ENCODE data around the gene TAX1BP1.
A peak's percentile ranks its signal among the peaks of the same experiment; 100 is the strongest.
"Not testable (repeated sequence)": the region's sequence is repeated elsewhere in the genome, so short reads cannot be mapped to it uniquely, and the experiment has no call there.

TAX1BP1 gene

DNA sequence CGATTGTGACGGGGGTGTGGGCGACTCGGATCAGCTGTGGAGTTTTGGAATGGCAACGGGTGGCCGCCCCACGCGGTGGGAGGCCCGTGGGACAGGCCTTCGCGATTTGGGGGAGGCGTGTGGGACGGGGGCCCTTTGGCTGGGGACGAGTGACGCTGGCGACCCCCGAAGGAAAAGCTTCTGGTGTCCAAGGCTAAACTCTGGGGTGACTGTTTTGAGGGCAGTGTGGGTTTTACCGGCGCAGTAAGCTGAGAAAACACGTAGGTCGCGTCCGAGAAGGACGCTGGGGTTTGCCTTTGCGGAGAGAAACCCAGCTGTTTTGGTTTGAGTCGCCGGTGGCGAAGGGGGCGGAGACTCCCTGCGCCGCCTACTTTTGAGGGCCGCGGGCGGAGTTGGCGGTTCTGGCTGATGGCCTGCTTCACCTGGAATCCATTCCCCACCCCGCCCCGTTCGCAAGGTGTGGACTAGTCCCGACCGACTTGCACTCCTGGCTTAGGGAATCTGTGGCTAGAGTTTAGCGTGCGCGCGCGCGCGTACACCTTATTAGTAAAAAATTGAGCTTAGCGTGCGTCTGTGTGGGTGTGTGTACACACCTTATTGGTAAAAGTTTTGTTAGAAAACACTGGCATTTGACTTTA, 606 bp downstream of the TAX1BP1 start:
- peak; percentile 74 for DNase-seq

DNA sequence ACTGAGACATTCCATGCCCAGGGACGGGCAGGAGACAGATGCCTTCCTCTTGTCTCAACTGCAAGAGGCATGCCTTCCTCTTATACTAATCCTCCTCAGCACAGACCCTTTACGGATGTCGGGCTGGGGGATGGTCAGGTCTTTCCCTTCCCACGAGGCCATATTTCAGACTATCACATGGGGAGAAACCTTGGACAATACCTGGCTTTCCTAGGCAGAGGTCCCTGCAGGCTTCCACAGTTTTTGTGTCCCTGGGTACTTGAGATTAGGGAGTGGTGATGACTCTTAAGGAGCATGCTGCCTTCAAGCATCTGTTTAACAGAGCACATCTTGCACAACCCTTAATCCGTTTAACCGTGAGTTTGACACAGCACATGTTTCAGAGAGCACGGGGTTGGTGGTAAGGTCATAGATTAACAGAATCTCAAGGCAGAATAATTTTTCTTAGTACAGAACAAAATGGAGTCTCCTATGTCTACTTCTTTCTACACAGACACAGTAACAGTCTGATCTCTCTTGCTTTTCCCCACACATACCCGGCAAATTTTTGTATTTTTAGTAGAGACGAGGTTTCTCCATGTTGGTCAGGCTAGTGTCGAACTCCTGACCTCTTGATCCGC, 2.2 kb downstream of the TAX1BP1 start:
- not testable (repeated sequence) for DNase-seq

DNA sequence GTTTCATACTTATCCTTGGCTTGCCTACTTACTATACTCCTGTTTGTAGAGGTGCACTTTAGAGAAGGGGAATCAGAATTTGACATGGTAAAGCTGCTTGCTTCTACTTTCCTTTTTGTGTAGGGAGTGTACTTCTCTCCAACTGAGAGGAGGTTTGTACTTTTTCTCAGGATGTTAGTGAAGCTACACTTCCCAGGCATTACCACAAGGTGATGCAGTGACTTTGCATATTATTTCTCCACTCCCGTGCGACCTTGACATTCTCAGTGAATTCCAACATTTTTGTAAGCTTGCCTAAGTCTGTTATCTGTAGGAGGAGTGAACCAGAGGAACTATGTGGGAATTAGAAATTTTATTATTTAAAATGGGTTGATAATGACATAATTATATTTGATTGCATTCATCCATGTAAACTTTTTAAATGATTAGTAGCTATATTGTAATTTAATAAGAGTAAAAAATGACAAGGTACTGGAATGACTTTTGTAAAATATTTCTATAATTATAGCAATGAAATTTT, 5.2 kb downstream of the TAX1BP1 start:
- DNase-seq: peak; percentile 32

- no peak for DNase-seq
Measured at GRCh38 chr7:27746486-27746885, 6.5 kb downstream of the TAX1BP1 start.

DNA sequence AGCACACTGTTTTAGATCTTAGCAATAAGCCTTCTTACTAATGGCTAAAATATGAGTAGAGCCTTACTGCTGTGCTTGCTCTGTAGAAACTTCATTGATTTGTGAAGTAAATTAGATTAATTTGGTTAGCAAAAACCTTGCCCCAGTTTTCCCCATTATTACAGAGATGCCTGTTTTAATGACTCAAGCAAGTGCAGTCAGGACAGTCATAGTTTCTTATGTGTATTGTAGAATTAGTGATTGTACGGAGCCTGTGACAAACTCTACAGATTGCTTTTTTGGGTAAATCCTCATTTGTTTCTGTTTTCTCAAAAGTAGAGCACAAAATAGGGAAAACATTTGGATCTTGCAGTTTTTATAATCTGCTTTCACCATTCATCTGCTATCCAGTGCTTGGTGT, 7.0 kb downstream of the TAX1BP1 start:
- DNase-seq: no peak

DNA sequence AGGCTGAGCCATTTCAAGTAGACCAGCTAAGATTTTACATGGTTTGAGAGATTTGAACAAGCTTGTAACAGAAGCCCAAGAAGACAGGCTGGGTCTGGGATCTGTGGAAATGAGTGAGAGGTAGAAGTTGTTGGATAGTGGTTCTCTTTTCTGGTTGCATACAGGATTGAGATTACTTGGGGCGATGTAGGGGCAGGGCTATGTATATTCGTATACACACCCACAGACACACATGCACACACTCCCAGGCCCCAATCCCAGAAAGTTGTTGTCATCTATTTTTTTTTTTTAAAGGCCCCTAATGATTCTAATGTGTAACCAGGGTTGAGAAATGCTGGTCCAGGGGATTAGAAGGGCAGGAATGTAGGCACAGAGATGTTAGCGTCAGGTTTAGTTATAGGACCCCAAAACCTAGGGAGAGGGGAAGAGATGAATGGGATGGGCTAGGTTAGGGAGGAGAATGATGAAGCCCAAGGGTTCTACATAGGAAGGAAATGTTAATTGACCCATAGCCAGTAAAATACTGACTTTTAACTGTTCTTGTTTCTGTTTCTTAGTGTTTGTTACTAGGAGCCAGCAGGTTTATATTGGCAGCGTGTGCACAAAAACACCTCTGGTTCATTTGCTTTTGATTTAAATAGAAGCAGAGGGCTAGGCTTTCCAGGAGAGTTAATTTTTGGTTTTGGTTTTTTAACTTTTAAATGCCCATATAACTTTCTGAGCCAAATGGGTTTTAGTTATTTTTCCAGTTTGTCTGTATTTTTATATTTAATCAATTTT, 7.8 kb downstream of the TAX1BP1 start:
- no peak for DNase-seq

DNA sequence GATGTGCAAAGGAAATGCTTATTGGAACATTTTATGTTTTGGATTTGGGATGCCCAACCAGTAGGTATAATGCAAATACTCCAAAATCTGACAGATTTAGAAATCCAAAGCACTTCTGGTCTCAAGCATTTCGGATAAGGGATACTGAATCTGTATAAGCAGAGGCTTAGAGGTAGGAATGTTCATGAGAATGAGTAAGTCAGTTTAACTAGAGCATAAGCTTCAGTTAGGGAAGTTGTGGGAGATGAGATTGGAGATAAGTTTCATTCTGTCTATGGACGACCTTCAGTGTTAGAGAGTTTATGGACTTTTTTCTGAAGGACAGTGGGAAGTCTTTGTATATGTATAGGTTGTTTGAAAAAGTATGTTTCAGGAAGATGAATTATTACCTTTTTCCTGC, 10.4 kb downstream of the TAX1BP1 start:
- no peak for DNase-seq

DNA sequence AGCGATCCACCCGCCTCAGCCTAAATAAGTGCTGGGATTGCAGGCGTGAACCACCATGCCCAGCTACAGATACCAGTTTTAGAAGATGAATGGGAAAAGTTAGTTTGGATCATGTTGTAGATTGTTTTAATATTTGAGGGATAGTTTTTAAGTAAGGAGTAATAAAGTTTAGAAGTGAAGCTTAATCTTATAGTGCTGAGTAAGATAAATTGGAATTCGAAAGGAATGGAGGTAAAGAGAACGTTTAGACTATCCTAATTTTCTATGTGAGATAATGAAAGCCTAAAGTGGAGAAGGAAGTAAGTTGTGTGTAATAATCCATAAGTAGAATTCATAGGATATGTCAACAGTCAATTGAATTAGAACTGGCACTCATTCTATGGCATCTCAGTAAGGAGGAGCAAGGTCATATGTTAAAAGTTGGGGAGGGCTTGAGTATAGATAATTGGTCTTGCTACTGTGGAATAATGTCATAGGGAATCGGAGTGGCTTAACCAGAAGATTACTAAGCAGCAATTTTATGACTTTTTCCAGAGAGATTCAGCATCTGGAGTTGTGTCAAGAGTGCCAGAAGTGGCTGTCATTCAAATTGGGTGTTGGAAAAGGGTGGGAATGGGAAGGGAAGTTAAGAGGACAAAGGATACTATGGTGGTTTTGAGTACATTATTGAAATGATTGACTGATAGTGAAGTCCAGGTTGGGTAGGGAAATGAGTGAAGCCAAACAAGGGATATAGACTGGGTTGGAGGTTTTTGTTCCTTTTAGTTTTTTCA, 12.1 kb downstream of the TAX1BP1 start:
- no peak for DNase-seq

DNA sequence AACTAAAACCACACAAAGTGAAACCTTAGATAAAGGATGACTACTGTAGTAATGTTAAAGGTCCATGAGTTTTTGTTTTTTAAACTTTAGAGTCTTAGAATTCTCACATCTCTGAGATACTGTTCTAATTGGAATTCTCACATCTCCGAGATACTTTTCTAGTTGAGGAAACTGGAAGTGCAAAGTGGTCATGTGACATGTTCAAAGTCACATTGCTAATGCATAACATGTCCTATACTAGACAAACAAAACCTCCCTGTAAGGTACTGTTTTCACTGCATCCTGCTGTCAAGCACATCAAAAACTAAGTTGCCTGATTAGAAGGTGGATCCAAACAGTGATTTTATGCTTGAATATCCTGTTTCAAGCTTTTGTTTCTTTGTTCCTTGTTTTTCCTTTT, 13.9 kb downstream of the TAX1BP1 start:
- DNase-seq: no peak

DNA sequence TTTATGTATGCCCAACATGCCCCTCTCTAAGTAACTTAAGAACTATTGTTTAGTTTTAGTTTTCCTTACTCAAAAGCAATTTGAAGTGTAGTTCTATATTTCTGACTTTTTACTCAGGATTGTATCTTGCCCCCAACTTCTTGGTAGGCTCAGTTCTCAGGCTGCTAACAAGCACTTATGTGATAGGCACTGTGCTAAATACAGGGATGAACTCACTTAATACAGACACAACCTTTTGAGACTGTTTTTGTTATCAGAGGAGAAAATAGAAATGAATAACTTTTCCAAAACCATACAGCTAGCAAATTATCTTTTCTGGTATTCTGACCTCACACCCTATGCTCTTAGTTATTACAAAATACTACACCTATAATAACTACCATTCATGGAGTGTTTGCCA, 16.3 kb downstream of the TAX1BP1 start:
- DNase-seq: no peak

DNA sequence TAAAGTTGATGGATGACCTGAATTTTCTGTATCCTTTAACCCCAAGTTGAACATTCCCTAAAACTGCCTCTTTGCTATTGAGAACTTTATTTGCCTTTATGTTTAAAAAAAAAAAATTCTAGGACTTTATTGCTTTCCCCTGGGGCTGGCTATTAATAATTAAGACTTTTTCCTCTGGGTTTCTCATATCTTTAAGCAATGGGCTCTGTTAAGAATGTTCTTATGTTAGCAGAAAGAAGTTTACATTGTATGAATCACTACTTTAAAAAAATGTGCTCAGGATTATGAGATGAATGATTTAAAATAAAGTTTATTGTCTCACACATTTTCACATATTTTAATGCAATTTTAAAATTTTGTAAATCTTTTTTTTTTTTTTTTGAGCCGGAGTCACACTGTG, 19.5 kb downstream of the TAX1BP1 start:
- no peak for DNase-seq

DNA sequence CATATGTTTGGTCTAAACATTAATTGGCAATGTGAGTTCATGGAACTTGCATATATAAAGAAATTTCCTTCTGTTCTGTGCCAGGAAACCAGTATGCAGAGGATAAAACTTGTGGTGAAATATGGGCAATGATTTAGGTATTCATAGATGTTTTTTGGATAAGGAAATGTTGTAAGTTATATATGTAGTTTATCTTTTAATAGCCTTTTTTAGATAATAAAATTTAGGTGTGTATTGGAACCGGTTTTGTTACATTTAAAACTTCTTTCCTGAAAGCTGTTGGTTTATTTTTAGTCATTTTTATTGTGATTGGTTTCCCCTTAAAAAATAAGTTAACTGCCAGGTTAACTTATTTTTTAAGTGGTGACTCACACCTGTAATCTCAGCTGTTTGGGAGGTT, 22.1 kb downstream of the TAX1BP1 start:
- no peak for DNase-seq

- DNase-seq: no peak
Measured at GRCh38 chr7:27763983-27764508, 24.1 kb downstream of the TAX1BP1 start.

DNA sequence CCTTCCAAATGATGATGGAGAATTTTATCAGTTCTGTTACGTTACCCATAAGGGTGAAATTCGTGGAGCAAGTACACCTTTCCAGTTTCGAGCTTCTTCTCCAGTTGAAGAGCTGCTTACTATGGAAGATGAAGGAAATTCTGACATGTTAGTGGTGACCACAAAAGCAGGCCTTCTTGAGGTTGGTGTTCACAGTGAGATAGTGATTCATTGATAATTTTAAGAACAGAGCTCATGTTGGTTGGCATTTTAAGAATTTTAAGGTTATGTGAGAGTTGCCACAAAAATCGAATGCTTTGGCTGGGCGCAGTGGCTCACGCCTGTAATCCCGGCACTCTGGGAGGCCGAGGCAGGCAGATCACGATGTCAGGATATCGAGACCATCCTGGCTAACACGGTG, 25.9 kb downstream of the TAX1BP1 start:
- DNase-seq: no peak

- DNase-seq: no peak
Measured at GRCh38 chr7:27767374-27767773, 27.4 kb downstream of the TAX1BP1 start.

GRCh38 chr7:27771111-27771510, 31.1 kb downstream of the TAX1BP1 start:
- no peak for DNase-seq

- DNase-seq: no peak
Measured at GRCh38 chr7:27774717-27775328, 34.9 kb downstream of the TAX1BP1 start.

- no peak for DNase-seq
Measured at GRCh38 chr7:27775782-27776181, 35.8 kb downstream of the TAX1BP1 start.

- DNase-seq: no peak
Measured at GRCh38 chr7:27777662-27778061, 37.7 kb downstream of the TAX1BP1 start.

DNA sequence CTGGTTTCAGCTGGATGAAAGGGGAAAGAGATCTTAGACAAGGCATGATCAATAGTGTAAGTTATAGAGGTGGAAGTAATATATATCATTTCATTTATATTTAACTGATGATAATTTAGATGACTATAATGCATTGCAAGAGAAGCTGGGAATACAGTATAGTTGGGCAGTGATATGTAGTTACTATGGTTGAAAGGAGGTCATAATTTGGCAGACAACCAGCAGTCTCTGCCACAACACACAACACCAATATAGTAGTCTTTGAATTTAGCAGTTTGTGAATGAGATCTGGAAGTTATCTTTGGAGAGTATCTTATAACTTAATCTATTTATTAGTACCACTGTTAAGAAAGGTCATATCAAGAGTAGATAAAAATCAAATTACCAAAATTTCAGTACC, 39.9 kb downstream of the TAX1BP1 start:
- no peak for DNase-seq

DNA sequence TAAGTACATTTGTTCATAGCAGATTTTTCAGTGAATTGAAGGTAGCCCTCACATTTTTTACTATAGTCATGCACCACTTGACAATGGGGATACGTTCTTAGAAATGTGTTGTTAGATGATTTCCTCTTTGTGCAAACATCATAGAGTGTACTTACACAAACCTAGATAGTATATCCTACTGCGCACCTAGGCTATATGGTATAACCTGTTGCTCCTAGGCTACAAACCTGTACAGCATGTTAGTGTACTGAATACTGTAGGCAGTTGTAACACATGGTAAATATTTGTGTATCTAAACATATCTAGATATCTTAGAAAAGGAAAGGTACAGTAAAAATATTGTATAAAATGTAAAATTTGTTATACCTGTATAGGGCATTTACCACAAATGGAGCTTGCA, 41.2 kb downstream of the TAX1BP1 start:
- no peak for DNase-seq

DNA sequence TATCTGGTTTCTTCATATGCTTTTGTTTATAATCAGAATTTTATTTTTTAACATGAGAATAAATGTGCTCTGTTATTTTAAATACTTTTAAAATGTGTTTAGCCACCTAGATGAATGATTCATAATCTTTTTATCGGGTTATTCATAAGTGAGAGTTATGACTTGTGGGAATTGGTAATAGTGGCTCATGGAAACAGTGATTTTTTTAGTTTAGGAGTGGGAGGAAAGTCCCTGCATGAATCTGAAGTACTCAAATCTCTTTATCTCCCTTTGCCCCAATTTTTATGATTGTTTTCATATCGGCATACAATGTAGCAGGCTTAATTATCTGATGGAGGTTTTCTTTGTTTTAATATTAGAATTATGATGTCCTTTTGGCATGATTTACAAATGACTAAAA, 42.9 kb downstream of the TAX1BP1 start:
- DNase-seq: no peak

All from NCI-H1092 treated with DMSO at 0.1 percent for 48 hours (cell line).